ENCODE measurements around the gene FOXM1.
A peak's percentile ranks its signal among the peaks of the same experiment; 100 is the strongest.

The FOXM1 gene

GRCh38 chr12:2835691-2836403, 41.1 kb downstream of the FOXM1 start:
- no peak for DNase-seq

DNA sequence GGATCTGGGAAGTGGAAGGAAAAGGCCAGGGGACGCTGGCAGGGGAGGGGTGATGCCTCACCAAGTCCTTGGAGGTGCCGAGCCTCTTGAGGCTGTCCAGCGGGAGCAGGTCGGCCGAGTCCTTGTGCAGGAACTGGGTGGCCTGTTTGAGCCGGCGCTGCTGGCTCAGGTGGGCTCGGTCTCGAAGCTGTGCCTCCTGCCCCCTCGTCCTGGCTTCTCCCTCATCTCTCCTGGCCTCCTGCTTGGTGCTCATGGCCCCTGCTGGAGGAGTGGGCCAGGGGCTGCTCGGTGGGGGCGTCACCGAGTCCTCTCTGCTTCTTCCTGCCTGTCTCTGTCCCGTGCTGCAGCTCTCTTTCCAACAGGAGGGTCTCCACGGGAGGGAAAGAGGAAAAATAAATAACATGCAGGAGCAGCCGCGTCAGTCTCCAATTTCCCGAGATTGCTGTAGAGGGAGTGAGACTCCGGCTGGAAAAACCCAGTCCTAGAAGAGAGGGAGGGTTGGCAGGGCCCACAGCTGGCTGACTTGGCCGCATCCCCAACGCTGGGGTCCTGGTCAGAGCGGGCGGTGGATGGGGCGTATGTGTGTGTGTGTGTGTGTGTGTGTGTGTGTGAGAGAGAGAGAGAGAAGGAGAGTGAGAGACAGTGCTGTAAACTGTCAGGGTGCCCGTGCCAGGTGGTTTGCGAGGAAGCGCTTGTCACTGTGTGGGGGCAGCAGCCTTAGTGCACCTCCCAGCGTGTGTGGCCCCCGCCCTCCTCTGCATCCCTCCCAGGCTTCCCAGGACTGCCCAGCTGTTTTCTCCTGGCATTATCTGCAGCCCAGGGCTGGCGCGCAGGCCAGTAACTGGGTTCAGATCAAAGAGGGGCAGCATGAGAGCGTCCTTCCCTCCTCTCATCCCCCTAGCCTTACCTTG, 42.1 kb downstream of the FOXM1 start, which contains the start of gene NRIP2:
TSS of gene NRIP2 (minus strand) at position 455 of the 911 bp plus-strand sequence. CDS start at position 403, 52 bp downstream.
- peak; percentile 35 for DNase-seq

DNA sequence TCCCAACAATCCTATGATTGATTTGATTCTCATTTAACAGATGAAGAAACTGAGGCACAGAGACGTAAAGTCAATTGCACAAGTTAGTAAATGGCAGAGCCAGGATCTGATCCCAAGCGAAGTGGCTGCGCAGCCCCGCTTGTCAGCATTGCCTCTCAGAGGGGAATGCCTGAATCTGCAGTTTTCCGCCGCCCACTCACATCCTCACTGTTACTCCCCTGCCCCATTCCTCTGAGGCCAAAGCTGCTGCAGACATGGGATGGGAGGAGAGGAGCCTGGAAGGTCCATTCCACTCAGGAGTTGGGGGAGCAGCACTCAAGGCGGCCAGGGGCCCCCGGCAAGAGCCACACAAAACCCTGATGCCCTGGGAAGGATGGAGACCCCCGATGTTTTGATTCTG, 43.2 kb downstream of the FOXM1 start:
- no peak for DNase-seq

GRCh38 chr12:2833327-2833726, 43.6 kb downstream of the FOXM1 start:
- DNase-seq, result no peak

- no peak for DNase-seq
These were observed 44.3 kb downstream of the FOXM1 start for GRCh38 chr12:2832550-2833127.

DNA sequence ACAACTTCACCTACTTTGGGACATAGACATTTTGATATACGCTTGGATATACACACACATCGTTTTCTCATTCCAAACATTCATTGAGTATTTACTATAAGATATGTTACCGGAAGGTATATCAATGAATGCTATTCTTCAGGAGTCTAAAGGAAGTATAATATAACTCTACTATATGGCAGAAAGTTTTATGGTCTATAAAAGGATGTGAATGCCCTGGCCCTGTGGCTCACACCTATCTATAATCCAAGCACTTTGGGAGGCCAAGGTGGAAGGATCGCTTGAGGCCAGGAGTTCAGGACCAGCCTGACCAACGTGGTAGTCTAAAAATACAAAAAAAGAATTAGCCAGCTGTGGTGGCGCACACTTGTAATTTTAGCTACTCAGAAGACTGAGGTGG, 47.7 kb downstream of the FOXM1 start:
- no peak for DNase-seq

GRCh38 chr12:2826721-2827515, 50.1 kb downstream of the FOXM1 start:
- DNase-seq, result no peak

DNA sequence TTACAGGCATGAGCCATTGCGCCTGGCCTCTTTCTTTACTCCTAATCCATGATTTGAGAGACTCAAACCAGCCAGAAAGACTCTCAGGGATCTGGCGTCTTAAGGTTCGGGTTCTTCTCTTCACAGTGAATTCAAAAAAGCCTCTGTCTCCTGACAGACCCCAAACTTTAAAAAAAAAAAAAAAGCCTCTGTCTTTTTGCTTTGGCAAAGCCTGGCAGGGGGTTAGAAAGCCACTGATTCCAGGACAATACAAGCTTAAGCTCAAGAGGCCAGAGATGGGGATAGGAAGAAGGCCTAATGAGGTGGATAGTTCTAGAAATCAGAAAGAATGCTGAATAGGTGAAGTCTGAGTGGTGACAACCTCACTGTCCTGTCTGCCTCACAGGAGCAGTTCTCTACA, 50.9 kb downstream of the FOXM1 start:
- DNase-seq, result no peak

DNA sequence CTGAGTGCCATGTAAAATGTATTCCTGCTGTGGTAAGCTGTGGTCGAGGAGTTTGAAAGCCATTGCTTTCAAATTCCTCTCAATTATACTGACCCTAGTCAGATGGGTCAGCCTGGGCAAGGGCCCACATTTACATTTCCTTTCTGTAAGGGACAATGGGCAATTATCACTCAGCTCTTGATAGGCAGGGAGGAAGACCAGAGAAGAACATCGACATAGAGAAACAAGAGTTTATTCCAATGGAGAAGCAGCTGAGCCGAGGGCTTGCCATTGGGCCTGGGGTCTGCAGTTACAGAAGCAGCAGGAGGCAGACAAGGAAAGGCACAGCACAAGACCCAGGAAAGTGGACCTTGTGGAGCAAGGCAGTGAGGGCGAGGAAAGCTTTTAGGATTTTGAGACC, 51.8 kb downstream of the FOXM1 start:
- no peak for DNase-seq

GRCh38 chr12:2824541-2824940, 52.4 kb downstream of the FOXM1 start:
- DNase-seq, result no peak

- DNase-seq, result no peak
These were observed 53.5 kb downstream of the FOXM1 start for GRCh38 chr12:2823483-2823882.

DNA sequence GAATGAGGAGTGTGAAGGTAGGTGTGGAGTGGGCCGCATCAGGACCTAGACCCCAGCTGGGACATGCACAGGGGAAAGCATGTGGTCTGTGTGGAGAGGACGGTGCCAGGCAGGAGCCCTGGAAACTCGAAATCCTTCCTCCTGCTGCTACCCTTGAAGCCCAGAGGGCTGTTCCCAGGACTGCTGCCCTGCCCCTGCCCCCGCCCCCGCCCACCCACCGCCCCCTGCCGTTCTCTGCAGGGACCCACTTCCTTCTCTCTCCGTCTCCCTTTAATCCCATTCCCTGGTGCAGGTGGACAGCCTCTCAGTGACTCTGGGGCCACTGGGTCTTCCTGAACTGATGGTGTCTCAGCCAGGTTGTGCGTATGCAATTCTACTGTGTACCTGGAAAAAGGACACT, 56.5 kb downstream of the FOXM1 start:
- DNase-seq, result no peak

DNA sequence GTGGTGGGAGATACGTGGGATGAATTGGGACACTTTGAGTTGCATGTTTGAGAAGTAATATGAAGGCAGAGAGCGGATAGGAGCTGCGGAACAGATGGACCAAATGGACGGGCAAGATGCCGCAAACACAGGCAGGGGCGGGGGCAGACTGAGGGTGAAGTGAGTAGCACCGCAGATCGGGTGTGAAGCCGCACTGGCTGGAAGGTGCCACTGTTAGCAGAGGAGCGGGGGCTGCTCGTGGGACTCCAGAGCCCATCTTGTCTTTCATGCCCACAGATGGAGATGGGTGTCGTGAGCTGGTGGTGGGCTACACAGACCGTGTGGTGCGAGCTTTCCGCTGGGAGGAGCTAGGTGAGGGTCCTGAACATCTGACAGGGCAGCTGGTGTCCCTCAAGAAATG, 57.2 kb downstream of the FOXM1 start:
- no peak for DNase-seq

GRCh38 chr12:2813214-2814185, 63.5 kb downstream of the FOXM1 start:
- peak; percentile 81 for DNase-seq

DNA sequence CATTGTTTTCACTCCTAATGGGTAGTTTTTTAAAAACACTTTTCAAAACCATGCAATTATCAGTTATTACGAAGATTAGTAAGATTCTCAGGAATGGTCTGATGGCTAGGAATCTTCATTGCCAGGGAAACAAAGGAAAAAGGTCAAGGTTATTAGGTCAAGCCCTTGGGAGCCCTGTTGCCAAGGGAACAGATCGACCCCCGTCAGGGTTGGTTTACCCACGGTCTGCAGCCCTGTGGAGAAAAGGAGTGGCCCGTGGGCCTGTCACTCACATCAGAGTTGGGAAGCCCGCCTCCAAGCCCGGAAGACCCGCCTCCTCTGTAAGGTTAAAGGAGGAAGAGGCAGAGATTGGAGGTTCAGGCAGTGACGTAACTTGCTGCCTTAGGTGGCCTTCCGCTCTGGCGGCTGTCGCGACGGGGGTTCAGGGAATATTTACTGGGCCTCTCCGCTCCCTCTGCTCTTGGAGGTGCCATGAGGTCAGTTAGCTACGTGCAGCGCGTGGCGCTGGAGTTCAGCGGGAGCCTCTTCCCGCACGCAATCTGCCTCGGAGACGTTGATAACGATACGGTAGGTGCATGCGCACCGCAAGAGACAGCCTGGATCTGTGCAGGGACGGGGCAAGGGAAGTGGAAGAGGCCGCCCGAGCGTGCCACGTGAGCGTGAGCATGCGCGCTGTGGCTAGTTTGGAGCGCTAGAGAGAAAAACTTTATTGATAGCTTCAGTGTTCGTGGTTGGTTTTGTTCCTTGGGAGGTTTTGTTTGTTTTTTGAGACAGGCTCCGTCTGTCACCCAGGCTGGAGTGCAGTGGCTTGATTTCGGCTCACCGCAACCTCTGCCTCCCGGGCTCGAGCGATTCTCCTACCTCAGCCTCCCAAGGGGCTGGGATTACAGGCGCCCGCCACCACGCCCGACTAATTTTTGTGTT, 64.4 kb downstream of the FOXM1 start, which contains the start of gene ITFG2:
TSS of gene ITFG2 (plus strand) at position 379 of the 924 bp plus-strand sequence. CDS start at position 472, 93 bp downstream.
- peak; percentile 99 for DNase-seq

DNA sequence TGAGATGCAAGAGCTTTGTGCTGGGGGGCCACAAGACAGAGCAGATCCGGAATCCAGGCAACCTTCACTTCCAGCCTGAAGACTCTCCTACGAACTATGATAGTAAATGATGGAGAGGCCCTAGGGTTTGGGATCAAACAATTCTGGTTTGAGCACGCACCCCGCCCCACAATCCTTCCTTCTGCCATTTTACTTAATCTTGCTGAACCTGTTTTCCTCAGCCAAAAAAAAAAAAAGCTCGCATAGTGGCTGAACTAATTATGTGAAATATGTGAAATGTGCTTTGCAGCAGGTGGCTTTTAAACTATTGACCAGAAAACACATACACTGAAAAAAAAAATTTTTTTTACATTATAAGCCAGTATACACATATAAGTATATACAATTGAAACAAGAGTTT, 65.2 kb downstream of the FOXM1 start:
- no peak for DNase-seq
